Activated CD4-positive, alpha-beta memory T cell treated with anti-CD3 and anti-CD28 coated beads, Interleukin-2, amount 10 ng/mL, durations not matched to agents 7 days and 5 days (primary cell): ENCODE measurements around the gene GPR119. TPM values are rescaled to one million over a fixed set of nuclear protein-coding genes. Genes with fewer than 3 reads are reported as not detected.

Experiments used
- total RNA-seq, 2 experiments: library from RNA; stranded (reverse); gene quantifications; one replicate each; pipeline ENCODE4 v1.2.3, GENCODE V29; 2021

GPR119 gene
- total RNA-seq, 2 experiments from 2014 or later: not detected

Other genes with a start within 250 kb of the GPR119 start
- gene AIFM1, start 219.8 kb downstream of the GPR119 start, total RNA-seq: 10 to 100 TPM; 41.2 to 41.8 TPM
- gene RAB33A, start 213.7 kb downstream of the GPR119 start, total RNA-seq: 10 to 100 TPM; 37.0 to 38.8 TPM
- gene ZNF280C, start 116.8 kb downstream of the GPR119 start, total RNA-seq: 1 to 10 TPM; 5.1 to 6.7 TPM
- gene SLC25A14, start 45.8 kb downstream of the GPR119 start, total RNA-seq: 10 to 100 TPM in 1 of 2 experiments, 1 to 10 TPM in 1; 9.4 to 10.6 TPM
- gene RBMX2, start 16.3 kb upstream of the GPR119 start, total RNA-seq: 10 to 100 TPM; 25.9 to 28.5 TPM